ENCODE data around the gene MFSD2B. TPM values are rescaled to one million over a fixed set of nuclear protein-coding genes. Genes with fewer than 3 reads are reported as not detected.
"Not testable (repeated sequence)": the region's sequence is repeated elsewhere in the genome, so short reads cannot be mapped to it uniquely, and the experiment has no call there.

Gene MFSD2B
- total and polyA plus RNA-seq, 7 experiments from 2014 or later, result 0.22 to 0.76 TPM; not detected in 5

- H3K36me3 Mint-ChIP-seq, result peaks cover 0 to 8% (median 0%) of the 10 kb centered on the region in 5 donors
- H3K27ac Mint-ChIP-seq, result no peak overlapping the region
- ChIA-PET CTCF (no interaction called here), POLR2A (interaction anchor here (1.2 kb wide), 1 partner anchor 13 kb away, joined by 3 read pairs; no protein-coding TSS in a partner anchor)
- H3K4me3 Mint-ChIP-seq, result no peak overlapping the region
- peaks cover 0 to 9% of the 10 kb centered on the region in 2 donors for H3K27me3 ChIP-seq (ENCODE audit: control insufficient read depth in 2 of 2, insufficient read depth in 2 of 2, low read length in 2 of 2)
- no peak overlapping the region for H3K27ac ChIP-seq (ENCODE audit: low read depth, low read length)
- ATAC-seq, result no peak
- H3K9me3 ChIP-seq (ENCODE audit: control insufficient read depth in 2 of 3, low read length in 3 of 3), result no peaks in the 10 kb centered on the region
- no peak overlapping the region for H3K4me3 ChIP-seq (ENCODE audit: low read length)
- no peaks in the 10 kb centered on the region for H3K36me3 ChIP-seq (ENCODE audit: control insufficient read depth in 2 of 3, insufficient read depth in 3 of 3, low read length in 3 of 3)
- peaks cover 32 to 47% (median 38%) of the 10 kb centered on the region in 5 donors for H3K27me3 Mint-ChIP-seq
- H3K4me1 ChIP-seq (ENCODE audit: control insufficient read depth in 2 of 2, insufficient read depth in 2 of 2, low read length in 2 of 2), result no peaks in the 10 kb centered on the region
- peaks cover 0 to 10% (median 3%) of the 10 kb centered on the region in 7 donors for H3K4me1 Mint-ChIP-seq
- H3K9me3 Mint-ChIP-seq, result no peaks in the 10 kb centered on the region
- DNase-seq, result no peak
- intact Hi-C loops (cut with micrococcal nuclease), result no loop called here
These were observed 2.8 kb downstream of the MFSD2B start for GRCh38 chr2:24012521-24013188.

GRCh38 chr2:24014902-24015301, 5.0 kb downstream of the MFSD2B start:
- ATAC-seq; H3K27me3 ChIP-seq (ENCODE audit: control insufficient read depth in 2 of 2, insufficient read depth in 2 of 2, low read length in 2 of 2); H3K4me1 Mint-ChIP-seq; DNase-seq; H3K4me3 Mint-ChIP-seq; H3K9me3 Mint-ChIP-seq; intact Hi-C loops (cut with micrococcal nuclease); POLR2A ChIA-PET; H3K36me3 ChIP-seq (ENCODE audit: control insufficient read depth in 2 of 3, insufficient read depth in 3 of 3, low read length in 3 of 3); H3K4me3 ChIP-seq (ENCODE audit: low read length); H3K4me1 ChIP-seq (ENCODE audit: control insufficient read depth in 2 of 2, insufficient read depth in 2 of 2, low read length in 2 of 2); H3K36me3 Mint-ChIP-seq; H3K27ac ChIP-seq (ENCODE audit: low read depth, low read length); H3K9me3 ChIP-seq (ENCODE audit: control insufficient read depth in 2 of 3, low read length in 3 of 3); H3K27ac Mint-ChIP-seq: not testable (repeated sequence)
- CTCF ChIA-PET, result interaction anchor here (0.7 kb wide), 1 partner anchor 336 kb away, joined by 3 read pairs; no protein-coding TSS in a partner anchor
- peaks cover 21 to 31% (median 26%) of the 10 kb centered on the region in 5 donors for H3K27me3 Mint-ChIP-seq

- Histone ChIP-seq H3K27ac (ENCODE audit: low read depth, low read length) (no peak overlapping the region), H3K36me3 (ENCODE audit: control insufficient read depth in 2 of 3, insufficient read depth in 3 of 3, low read length in 3 of 3) (no peaks in the 10 kb centered on the region), H3K4me3 (ENCODE audit: low read length) (no peak overlapping the region), H3K27me3 (ENCODE audit: control insufficient read depth in 2 of 2, insufficient read depth in 2 of 2, low read length in 2 of 2) (peaks cover 0 to 2% of the 10 kb centered on the region in 2 donors), H3K4me1 (ENCODE audit: control insufficient read depth in 2 of 2, insufficient read depth in 2 of 2, low read length in 2 of 2) (no peaks in the 10 kb centered on the region), H3K9me3 (ENCODE audit: control insufficient read depth in 2 of 3, low read length in 3 of 3) (no peaks in the 10 kb centered on the region)
- peaks cover 0 to 6% (median 3%) of the 10 kb centered on the region in 7 donors for H3K4me1 Mint-ChIP-seq
- ChIA-PET POLR2A (no interaction called here), CTCF (no interaction called here)
- DNase-seq (no peak), ATAC-seq (no peak)
- H3K4me3 Mint-ChIP-seq, result no peak overlapping the region
- intact Hi-C loops (cut with micrococcal nuclease), result no loop called here
- H3K9me3 Mint-ChIP-seq, result no peaks in the 10 kb centered on the region
- no peak overlapping the region for H3K27ac Mint-ChIP-seq
- H3K36me3 Mint-ChIP-seq, result peaks cover 0 to 8% (median 0%) of the 10 kb centered on the region in 5 donors
- peaks cover 21 to 29% (median 26%) of the 10 kb centered on the region in 5 donors for H3K27me3 Mint-ChIP-seq
These were observed 5.9 kb downstream of the MFSD2B start for GRCh38 chr2:24015562-24016375.

GRCh38 chr2:24016376-24016761, 6.5 kb downstream of the MFSD2B start:
- intact Hi-C loops (cut with micrococcal nuclease), result no loop called here
- Histone ChIP-seq H3K4me3 (ENCODE audit: low read length) (no peak overlapping the region), H3K9me3 (ENCODE audit: control insufficient read depth in 2 of 3, low read length in 3 of 3) (no peaks in the 10 kb centered on the region), H3K27me3 (ENCODE audit: control insufficient read depth in 2 of 2, insufficient read depth in 2 of 2, low read length in 2 of 2) (no peaks in the 10 kb centered on the region), H3K36me3 (ENCODE audit: control insufficient read depth in 2 of 3, insufficient read depth in 3 of 3, low read length in 3 of 3) (no peaks in the 10 kb centered on the region), H3K27ac (ENCODE audit: low read depth, low read length) (no peak overlapping the region), H3K4me1 (ENCODE audit: control insufficient read depth in 2 of 2, insufficient read depth in 2 of 2, low read length in 2 of 2) (no peaks in the 10 kb centered on the region)
- Mint-ChIP-seq H3K27ac (no peak overlapping the region), H3K36me3 (peaks cover 0 to 8% (median 0%) of the 10 kb centered on the region in 5 donors), H3K4me1 (peaks cover 0 to 4% (median under 1%) of the 10 kb centered on the region in 7 donors), H3K4me3 (no peak overlapping the region), H3K9me3 (no peaks in the 10 kb centered on the region), H3K27me3 (peaks cover 16 to 23% (median 23%) of the 10 kb centered on the region in 5 donors)
- ChIA-PET POLR2A (no interaction called here), CTCF (no interaction called here)
- DNase-seq (no peak), ATAC-seq (no peak)

- POLR2A ChIA-PET, result no interaction called here
These were observed 7.2 kb downstream of the MFSD2B start for GRCh38 chr2:24016853-24017703.

GRCh38 chr2:24017711-24018110, 7.8 kb downstream of the MFSD2B start:
- Mint-ChIP-seq H3K27ac (no peak overlapping the region), H3K27me3 (peaks cover 3 to 11% (median 9%) of the 10 kb centered on the region in 5 donors), H3K36me3 (peaks cover 0 to 8% (median 5%) of the 10 kb centered on the region in 5 donors), H3K4me3 (no peak overlapping the region), H3K9me3 (no peaks in the 10 kb centered on the region), H3K4me1 (no peaks in the 10 kb centered on the region)
- Histone ChIP-seq H3K9me3 (ENCODE audit: control insufficient read depth in 2 of 3, low read length in 3 of 3) (no peaks in the 10 kb centered on the region), H3K4me1 (ENCODE audit: control insufficient read depth in 2 of 2, insufficient read depth in 2 of 2, low read length in 2 of 2) (no peaks in the 10 kb centered on the region), H3K27me3 (ENCODE audit: control insufficient read depth in 2 of 2, insufficient read depth in 2 of 2, low read length in 2 of 2) (no peaks in the 10 kb centered on the region), H3K4me3 (ENCODE audit: low read length) (no peak overlapping the region), H3K27ac (ENCODE audit: low read depth, low read length) (no peak overlapping the region), H3K36me3 (ENCODE audit: control insufficient read depth in 2 of 3, insufficient read depth in 3 of 3, low read length in 3 of 3) (peaks cover 0 to 5% (median 0%) of the 10 kb centered on the region in 3 experiments)
- CTCF ChIA-PET, result no interaction called here
- POLR2A ChIA-PET, result no interaction called here
- intact Hi-C loops (cut with micrococcal nuclease), result no loop called here
- ATAC-seq (no peak), DNase-seq (no peak)

More at GRCh38 chr2:24016853-24017703, 7.2 kb downstream of the MFSD2B start:
- Histone ChIP-seq H3K27ac (ENCODE audit: low read depth, low read length) (no peak overlapping the region), H3K27me3 (ENCODE audit: control insufficient read depth in 2 of 2, insufficient read depth in 2 of 2, low read length in 2 of 2) (no peaks in the 10 kb centered on the region), H3K4me3 (ENCODE audit: low read length) (no peak overlapping the region), H3K36me3 (ENCODE audit: control insufficient read depth in 2 of 3, insufficient read depth in 3 of 3, low read length in 3 of 3) (no peaks in the 10 kb centered on the region), H3K9me3 (ENCODE audit: control insufficient read depth in 2 of 3, low read length in 3 of 3) (no peaks in the 10 kb centered on the region), H3K4me1 (ENCODE audit: control insufficient read depth in 2 of 2, insufficient read depth in 2 of 2, low read length in 2 of 2) (no peaks in the 10 kb centered on the region)
- no peaks in the 10 kb centered on the region for H3K4me1 Mint-ChIP-seq
- CTCF ChIA-PET, result no interaction called here
- H3K9me3 Mint-ChIP-seq, result no peaks in the 10 kb centered on the region
- DNase-seq (no peak), ATAC-seq (no peak)
- peaks cover 9 to 17% (median 16%) of the 10 kb centered on the region in 5 donors for H3K27me3 Mint-ChIP-seq
- peaks cover 0 to 8% (median 3%) of the 10 kb centered on the region in 5 donors for H3K36me3 Mint-ChIP-seq
- intact Hi-C loops (cut with micrococcal nuclease), result no loop called here
- H3K27ac Mint-ChIP-seq, result no peak overlapping the region
- no peak overlapping the region for H3K4me3 Mint-ChIP-seq

Measured in naive thymus-derived CD4-positive, alpha-beta T cell (primary cell).